Lung (tissue), 12 donors: Measurements from ENCODE around the gene GADD45B. TPM values are rescaled to one million over a fixed set of nuclear protein-coding genes. Genes with fewer than 3 reads are reported as not detected.
A peak's percentile ranks its signal among the peaks of the same experiment; 100 is the strongest.

ENCODE experiments used
- ATAC-seq: fragments of 200-7000 bp; cut with Tn5 transposase; one replicate; pipeline ENCODE4 v1.9.1; 2020; ENCODE audit warnings: moderate number of reproducible peaks; ENCODE audit not compliant: insufficient read depth, low FRiP score
- DNase-seq, 3 donors: peaks; one replicate each; pipeline ENCODE4 v3.0.0-alpha.2; 2013 to 2017
- H3K27ac ChIP-seq, 2 donors: one replicate each; pipeline ENCODE4 v1.5.1; 2013; ENCODE audit warnings: mild to moderate bottlenecking in 2 of 2, moderate library complexity in 2 of 2, control low read depth in 1 of 2, inconsistent platforms in 1 of 2, low read depth in 1 of 2, low read length in 1 of 2
- H3K27me3 ChIP-seq, 3 donors: one replicate each; pipeline ENCODE4 v1.5.1; 2013; ENCODE audit warnings: low read length in 2 of 3; ENCODE audit not compliant: control insufficient read depth in 3 of 3, insufficient read depth in 3 of 3
- H3K36me3 ChIP-seq, 4 donors: one replicate each; pipeline ENCODE4 v1.5.1; 2013; ENCODE audit warnings: low read length in 4 of 4, mild to moderate bottlenecking in 1 of 4, moderate library complexity in 1 of 4; ENCODE audit not compliant: control insufficient read depth in 4 of 4, insufficient read depth in 4 of 4
- H3K4me1 ChIP-seq, 5 donors: one replicate each; pipeline ENCODE4 v1.5.1; 2013; ENCODE audit warnings: low read length in 5 of 5, mild to moderate bottlenecking in 2 of 5, moderate library complexity in 1 of 5; ENCODE audit not compliant: control insufficient read depth in 5 of 5, insufficient read depth in 5 of 5
- H3K4me3 ChIP-seq: one replicate; pipeline ENCODE4 v1.5.1; 2013; ENCODE audit warnings: mild to moderate bottlenecking, control low read depth, moderate library complexity
- H3K9ac ChIP-seq, 2 donors: one replicate each; pipeline ENCODE4 v1.5.1; 2013; ENCODE audit warnings: low read length in 2 of 2, control low read depth in 1 of 2; ENCODE audit not compliant: insufficient read depth in 1 of 2
- H3K9me3 ChIP-seq, 4 donors: one replicate each; pipeline ENCODE4 v1.5.1; 2013; ENCODE audit warnings: low read length in 3 of 4, mild to moderate bottlenecking in 1 of 4, moderate library complexity in 1 of 4; ENCODE audit not compliant: control insufficient read depth in 4 of 4, insufficient read depth in 3 of 4
- CTCF ChIP-seq: IDR thresholded peaks from 2 replicates; pipeline ENCODE4 v1.5.1; 2012; ENCODE audit warnings: mild to moderate bottlenecking; ENCODE audit errors: control extremely low read depth, extremely low read depth
- WGBS, 2 donors: extraction: QIAGEN DNeasy Blood & Tissue Kit; methylation state at CpG; one replicate each; pipeline ENCODE4 v1.1.7; 2013; 5-methylcytosine and 5-hydroxymethylcytosine counted together
- polyA plus RNA-seq, 2 donors: library from polyadenylated mRNA; stranded (reverse); fragments of 200-250 nt; gene quantifications; one replicate each; pipeline ENCODE4 v1.2.1, GENCODE V29; 2013
- total RNA-seq, 2 donors: library from RNA; depleted of rRNA in 1 of 2; stranded (reverse); fragments of >200 nt in 1 of 2; gene quantifications; one replicate each; pipeline ENCODE4 v1.2.1, GENCODE V29; 2014 to 2021
- donor health status: control.
- donor health status: control.
- donor health status: Bipolar disorder and iron deficiency.
- donor health status: healthy.
- donor health status: DM: yes; HTN: yes; CAD: no.

GADD45B gene
- total and polyA plus RNA-seq, 4 donors: 81.0 to 405 (median 92.6) TPM

GRCh38 chr19:2431318-2432055 lies 44.4 kb upstream of the GADD45B start:
- Histone ChIP-seq H3K4me3 (peak overlapping the region; percentile 6), H3K4me1 (peaks cover 0 to 17% (median 5%) of the 10 kb centered on the region in 5 donors), H3K9ac (no peak overlapping the region), H3K9me3 (peaks cover 0 to 3% (median 0%) of the 10 kb centered on the region in 4 donors), H3K27ac (no peak overlapping the region), H3K27me3 (no peaks in the 10 kb centered on the region), H3K36me3 (peaks cover 2 to 41% (median 8%) of the 10 kb centered on the region in 4 donors)
- no peak for TF ChIP-seq CTCF
- ATAC-seq (no peak), DNase-seq (no peak)
- 92 to 94% methylated on average over 32 to 37 of the region's 37 CpGs for WGBS, 2 donors

DNA sequence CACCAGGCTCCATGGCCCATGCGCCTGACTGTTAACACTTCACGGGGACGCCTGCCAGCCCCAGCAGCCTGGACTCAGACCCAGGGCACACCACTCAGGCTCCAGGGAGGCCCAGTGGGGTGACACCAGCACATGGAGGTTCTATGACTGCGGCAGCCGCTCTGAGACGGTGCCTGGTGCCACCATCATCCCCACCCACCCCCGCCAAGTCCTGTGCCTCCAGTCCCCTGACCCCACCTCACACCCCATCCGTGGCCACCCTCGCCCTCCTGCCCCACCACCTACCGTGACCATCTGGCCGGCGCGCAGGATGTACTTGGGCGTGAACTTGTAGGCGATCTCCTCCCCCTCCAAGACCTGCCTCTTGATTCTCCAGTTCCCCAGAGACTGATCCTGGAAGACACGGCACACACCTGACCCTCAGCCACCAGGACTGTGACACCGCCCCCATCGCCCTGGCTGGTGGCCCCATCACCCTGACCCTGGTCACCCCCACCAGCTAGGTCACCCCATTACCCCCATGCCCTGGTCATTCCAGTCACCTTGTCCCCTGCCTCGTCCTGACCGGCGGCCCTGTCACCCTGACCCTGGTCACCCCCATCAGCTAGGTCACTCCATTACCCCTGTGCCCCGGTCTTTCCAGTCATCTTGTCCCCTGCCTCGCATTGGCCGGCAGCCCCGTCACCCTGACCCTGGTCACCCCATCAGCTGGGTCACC lies 43.6 kb upstream of the GADD45B start:
- H3K9me3 ChIP-seq: peaks cover 0 to 3% (median 0%) of the 10 kb centered on the region in 4 donors
- no peak overlapping the region for H3K9ac ChIP-seq
- peaks cover 2 to 48% (median 9%) of the 10 kb centered on the region in 4 donors for H3K36me3 ChIP-seq
- ATAC-seq (no peak), DNase-seq (no peak)
- WGBS, 2 donors: 95 to 98% methylated on average over 24 to 25 of the region's 25 CpGs
- no peak overlapping the region for H3K27ac ChIP-seq
- peaks cover 0 to 13% (median 3%) of the 10 kb centered on the region in 5 donors for H3K4me1 ChIP-seq
- no peak for TF ChIP-seq CTCF
- no peaks in the 10 kb centered on the region for H3K27me3 ChIP-seq
- H3K4me3 ChIP-seq: no peak overlapping the region

- 96 to 98% methylated on average over 27 to 30 of the region's 30 CpGs for WGBS, 2 donors
- Histone ChIP-seq H3K9me3 (peaks cover 0 to 3% (median 0%) of the 10 kb centered on the region in 4 donors), H3K4me3 (no peak overlapping the region), H3K4me1 (peaks cover 0 to 3% (median 0%) of the 10 kb centered on the region in 5 donors), H3K27ac (no peak overlapping the region), H3K9ac (no peak overlapping the region), H3K27me3 (no peaks in the 10 kb centered on the region), H3K36me3 (peaks cover 2 to 58% (median 15%) of the 10 kb centered on the region in 4 donors)
- no peak for DNase-seq
- TF ChIP-seq CTCF: no peak
- ATAC-seq: no peak
These were observed 42.1 kb upstream of the GADD45B start for GRCh38 chr19:2433854-2434253.
